ENCODE measurements around the gene ARVCF.

Gene ARVCF

GRCh38 chr22:20002128-20002527 lies 14.5 kb downstream of the ARVCF start:
- DNase-seq (ENCODE audit: low read depth in 2 of 3, low spot score in 1 of 3): no peak

- DNase-seq (ENCODE audit: low read depth in 2 of 3, low spot score in 1 of 3): no peak
Observed at GRCh38 chr22:20001082-20001638, 15.5 kb downstream of the ARVCF start.

- no peak for DNase-seq (ENCODE audit: low read depth in 2 of 3, low spot score in 1 of 3)
Observed at GRCh38 chr22:20000246-20001081, 16.2 kb downstream of the ARVCF start.

GRCh38 chr22:19998991-19999820 lies 17.4 kb downstream of the ARVCF start:
- DNase-seq (ENCODE audit: low read depth in 2 of 3, low spot score in 1 of 3): no peak

GRCh38 chr22:19998232-19998951 lies 18.2 kb downstream of the ARVCF start:
- no peak for DNase-seq (ENCODE audit: low read depth in 2 of 3, low spot score in 1 of 3)

- no peak for DNase-seq (ENCODE audit: low read depth in 2 of 3, low spot score in 1 of 3)
Observed at GRCh38 chr22:19997561-19998231, 18.9 kb downstream of the ARVCF start.

GRCh38 chr22:19996694-19997384 lies 19.8 kb downstream of the ARVCF start:
- DNase-seq (ENCODE audit: low read depth in 2 of 3, low spot score in 1 of 3): no peak

GRCh38 chr22:19995611-19996339 lies 20.8 kb downstream of the ARVCF start:
- DNase-seq (ENCODE audit: low read depth in 2 of 3, low spot score in 1 of 3): no peak

- no peak for DNase-seq (ENCODE audit: low read depth in 2 of 3, low spot score in 1 of 3)
Observed at GRCh38 chr22:19994851-19995610, 21.6 kb downstream of the ARVCF start.

GRCh38 chr22:19993926-19994325 lies 22.7 kb downstream of the ARVCF start:
- DNase-seq (ENCODE audit: low read depth in 2 of 3, low spot score in 1 of 3): no peak

GRCh38 chr22:19992921-19993355 lies 23.7 kb downstream of the ARVCF start:
- DNase-seq (ENCODE audit: low read depth in 2 of 3, low spot score in 1 of 3): no peak

- DNase-seq (ENCODE audit: low read depth in 2 of 3, low spot score in 1 of 3): no peak
Observed at GRCh38 chr22:19992481-19992911, 24.1 kb downstream of the ARVCF start.

GRCh38 chr22:19991645-19992451 lies 24.8 kb downstream of the ARVCF start:
- DNase-seq (ENCODE audit: low read depth in 2 of 3, low spot score in 1 of 3): no peak

- DNase-seq (ENCODE audit: low read depth in 2 of 3, low spot score in 1 of 3): no peak
Observed at GRCh38 chr22:19991395-19991644, 25.3 kb downstream of the ARVCF start.

- no peak for DNase-seq (ENCODE audit: low read depth in 2 of 3, low spot score in 1 of 3)
Observed at GRCh38 chr22:19990609-19991394, 25.8 kb downstream of the ARVCF start.

GRCh38 chr22:19990188-19990587 lies 26.4 kb downstream of the ARVCF start:
- no peak for DNase-seq (ENCODE audit: low read depth in 2 of 3, low spot score in 1 of 3)

GRCh38 chr22:19989725-19990067 lies 26.9 kb downstream of the ARVCF start:
- DNase-seq (ENCODE audit: low read depth in 2 of 3, low spot score in 1 of 3): no peak
